ENCODE data around the gene ADAMTS18. TPM values are rescaled to one million over a fixed set of nuclear protein-coding genes. Genes with fewer than 3 reads are reported as not detected.

ADAMTS18 gene
- total and polyA plus RNA-seq, 2 of the 8 experiments (the other 6 are each of a cell fraction or from before 2014, with no cell fraction given): 0.05 to 0.19 TPM

DNA sequence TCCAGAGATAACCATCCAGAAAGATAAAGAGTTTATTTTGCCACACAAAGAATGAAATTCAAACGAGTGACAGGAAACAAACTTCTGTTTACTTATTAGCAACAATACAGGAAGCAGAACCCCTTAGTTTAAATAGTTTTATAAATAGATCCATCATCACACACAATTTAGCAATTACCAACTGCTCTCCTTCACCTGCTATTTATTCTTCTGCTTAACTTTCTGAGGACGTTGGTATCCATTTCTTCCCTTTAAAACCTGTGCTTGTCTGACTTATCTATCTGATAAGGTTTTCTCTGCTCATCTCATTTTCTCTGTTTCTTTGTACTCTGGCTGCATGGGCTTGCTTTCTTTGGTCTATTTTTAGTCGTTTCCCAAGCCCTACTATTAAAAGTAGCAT is 4.3 kb upstream of the ADAMTS18 start:
- H3K27ac ChIP-seq (ENCODE audit: low read depth, low read length): no peak overlapping the region
- DNase-seq (ENCODE audit: low read depth in 1 of 2, low spot score in 2 of 2): no peak
- H2AFZ ChIP-seq (ENCODE audit: low read length): no peak overlapping the region; the same call in 1 of the 2 replicates
- H3K9me3 ChIP-seq (ENCODE audit: insufficient read depth in 2 of 2, low read depth in 1 of 2, low read length in 1 of 2): no peaks in the 10 kb centered on the region
- peaks cover 5 to 28% (median 22%) of the 10 kb centered on the region in 4 experiments for H3K27me3 ChIP-seq (replicated peaks in 1 of 4; ENCODE audit: control insufficient read depth in 3 of 4, extremely low read depth in 1 of 4, insufficient read depth in 3 of 4, low read length in 3 of 4)
- no peaks in the 10 kb centered on the region for H3K36me3 ChIP-seq (ENCODE audit: control insufficient read depth in 2 of 4, insufficient read depth in 4 of 4, low read length in 3 of 4)
- no peak overlapping the region for H2BK120ac ChIP-seq (replicated peaks; ENCODE audit: low read depth, low read length)
- TF ChIP-seq SP4 (IDR thresholded peaks at IDR 0.05; ENCODE audit: low read length) (no peak), SRF (IDR thresholded peaks at IDR 0.05; ENCODE audit: low read depth, low read length) (no peak), CREB1 (IDR thresholded peaks at IDR 0.05) (no peak), NANOG (IDR thresholded peaks at IDR 0.05; ENCODE audit: insufficient read depth, low read depth, low read length, poor library complexity, severe bottlenecking) (no peak), PHF8 (conservative IDR thresholded peaks at IDR 0.05; ENCODE audit: low read depth, low read length) (no peak), NRF1 (IDR thresholded peaks at IDR 0.05; ENCODE audit: low read depth, low read length) (no peak), KDM4A (IDR thresholded peaks at IDR 0.05; ENCODE audit: low read depth, low read length, severe bottlenecking) (no peak), KDM1A (IDR thresholded peaks at IDR 0.05; ENCODE audit: borderline replicate concordance, low read length) (no peak)
- TF ChIP-seq, protein P1, sequence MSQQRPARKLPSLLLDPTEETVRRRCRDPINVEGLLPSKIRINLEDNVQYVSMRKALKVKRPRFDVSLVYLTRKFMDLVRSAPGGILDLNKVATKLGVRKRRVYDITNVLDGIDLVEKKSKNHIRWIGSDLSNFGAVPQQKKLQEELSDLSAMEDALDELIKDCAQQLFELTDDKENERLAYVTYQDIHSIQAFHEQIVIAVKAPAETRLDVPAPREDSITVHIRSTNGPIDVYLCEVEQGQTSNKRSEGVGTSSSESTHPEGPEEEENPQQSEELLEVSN (IDR thresholded peaks at IDR 0.05): no peak
- TF ChIP-seq, protein P2, sequence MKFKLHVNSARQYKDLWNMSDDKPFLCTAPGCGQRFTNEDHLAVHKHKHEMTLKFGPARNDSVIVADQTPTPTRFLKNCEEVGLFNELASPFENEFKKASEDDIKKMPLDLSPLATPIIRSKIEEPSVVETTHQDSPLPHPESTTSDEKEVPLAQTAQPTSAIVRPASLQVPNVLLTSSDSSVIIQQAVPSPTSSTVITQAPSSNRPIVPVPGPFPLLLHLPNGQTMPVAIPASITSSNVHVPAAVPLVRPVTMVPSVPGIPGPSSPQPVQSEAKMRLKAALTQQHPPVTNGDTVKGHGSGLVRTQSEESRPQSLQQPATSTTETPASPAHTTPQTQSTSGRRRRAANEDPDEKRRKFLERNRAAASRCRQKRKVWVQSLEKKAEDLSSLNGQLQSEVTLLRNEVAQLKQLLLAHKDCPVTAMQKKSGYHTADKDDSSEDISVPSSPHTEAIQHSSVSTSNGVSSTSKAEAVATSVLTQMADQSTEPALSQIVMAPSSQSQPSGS (IDR thresholded peaks at IDR 0.05; ENCODE audit: low read length): no peak
- H3K4me3 ChIP-seq (ENCODE audit: extremely low read depth in 1 of 4, insufficient read depth in 2 of 4, low read depth in 3 of 4, low read length in 4 of 4): no peak overlapping the region
- no peak overlapping the region for H2AK5ac ChIP-seq (ENCODE audit: low read depth, low read length)
- no peak overlapping the region for H2BK12ac ChIP-seq (ENCODE audit: low read depth, low read length)
- no peak overlapping the region for H2BK20ac ChIP-seq (ENCODE audit: low read length)
- no peak overlapping the region for H3K9ac ChIP-seq (replicated peaks in 1 of 4; ENCODE audit: extremely low read depth in 1 of 4, low read depth in 3 of 4, low read length in 3 of 4)
- H3K56ac ChIP-seq (replicated peaks; ENCODE audit: insufficient read length, low read depth, low read length): no peak overlapping the region
- H3K4me1 ChIP-seq (replicated peaks in 1 of 4; ENCODE audit: control insufficient read depth in 3 of 4, insufficient read depth in 4 of 4, low read length in 3 of 4): peaks cover 0 to 6% (median 2%) of the 10 kb centered on the region in 4 experiments; a peak in 5 of 7 replicates
- no peaks in the 10 kb centered on the region for H3K79me2 ChIP-seq (ENCODE audit: control insufficient read depth in 1 of 2, insufficient read depth in 2 of 2, low read length in 2 of 2)
- no peak overlapping the region for H2BK5ac ChIP-seq (ENCODE audit: low read depth, low read length)
- no peak overlapping the region for H3K18ac ChIP-seq (ENCODE audit: extremely low read depth, low read length)
- no peak overlapping the region for H4K8ac ChIP-seq (ENCODE audit: extremely low read depth, insufficient read depth, low read length)
- H3K79me1 ChIP-seq (ENCODE audit: low read depth, low read length): no peaks in the 10 kb centered on the region
- H3K4me2 ChIP-seq (ENCODE audit: insufficient read depth in 1 of 2, low read depth in 2 of 2, low read length in 2 of 2): no peak overlapping the region
- no peak overlapping the region for H2BK15ac ChIP-seq (ENCODE audit: low read length)
- ChIA-PET POLR2A (ENCODE audit: partially characterized antibody) (interaction anchor here (1.0 kb wide), 1 partner anchor 145 kb away, joined by 3 read pairs; no protein-coding TSS in a partner anchor), CTCF (ENCODE audit: partially characterized antibody) (interaction anchor here (0.7 to 13.9 kb wide), 7 partner anchors 9 to 217 kb away, joined by 3 to 223 read pairs (median 5); no protein-coding TSS in a partner anchor)
- H4K91ac ChIP-seq (replicated peaks; ENCODE audit: insufficient read length, low read length): no peak overlapping the region
- no peak overlapping the region for H3K4ac ChIP-seq (replicated peaks; ENCODE audit: insufficient read length, low read depth, low read length)
- no peak overlapping the region for H3K14ac ChIP-seq (ENCODE audit: insufficient read length)
- no peak for FAIRE-seq
- peaks cover 5% of the 10 kb centered on the region; the same call in 1 of the 2 replicates for H3K23me2 ChIP-seq (ENCODE audit: low read depth, low read length)
- H3K23ac ChIP-seq (ENCODE audit: insufficient read length): no peak overlapping the region
- no peaks in the 10 kb centered on the region for H4K20me1 ChIP-seq (replicated peaks in 1 of 2; ENCODE audit: control insufficient read depth in 1 of 2, insufficient read depth in 2 of 2, low read length in 2 of 2)
- 62% methylated on average over 3 of the region's 3 CpGs; no CpG with 5 or more reads in 1 of the 2 experiments for WGBS, 2 experiments (ENCODE audit: extremely low coverage in 1 of 2, insufficient coverage in 1 of 2, insufficient read length in 1 of 2, insufficient replicate concordance in 2 of 2, low coverage in 1 of 2, low lambda C conversion rate in 2 of 2, missing lambda C conversion rate in 1 of 2)
- H4K5ac ChIP-seq (ENCODE audit: insufficient read length, low read depth, low read length): no peak overlapping the region

Measured in H1 (cell line).